ENCODE measurements around the gene DCLK1.

DNA sequence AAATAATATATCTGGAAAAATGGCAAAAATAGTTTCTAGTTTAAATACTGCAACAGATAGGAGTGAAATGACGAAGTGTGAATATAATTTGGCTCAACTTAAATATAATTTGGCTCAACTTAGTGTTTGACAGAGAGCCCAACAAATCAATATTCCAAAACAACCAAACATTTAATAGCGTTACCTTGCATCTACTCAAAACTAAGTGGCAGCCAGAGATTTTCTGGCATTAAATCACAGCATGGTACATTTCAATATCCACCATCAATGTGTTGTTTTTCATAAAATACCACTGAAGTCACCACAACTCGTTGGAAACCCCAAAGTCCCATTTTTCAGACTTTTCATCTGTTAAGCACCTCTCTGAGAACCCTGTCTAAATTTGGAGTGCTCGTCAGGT is 69.6 kb downstream of the DCLK1 start:
- no peak for TF ChIP-seq POLR2A (IDR thresholded peaks at IDR 0.05)
- TF ChIP-seq, protein P1, sequence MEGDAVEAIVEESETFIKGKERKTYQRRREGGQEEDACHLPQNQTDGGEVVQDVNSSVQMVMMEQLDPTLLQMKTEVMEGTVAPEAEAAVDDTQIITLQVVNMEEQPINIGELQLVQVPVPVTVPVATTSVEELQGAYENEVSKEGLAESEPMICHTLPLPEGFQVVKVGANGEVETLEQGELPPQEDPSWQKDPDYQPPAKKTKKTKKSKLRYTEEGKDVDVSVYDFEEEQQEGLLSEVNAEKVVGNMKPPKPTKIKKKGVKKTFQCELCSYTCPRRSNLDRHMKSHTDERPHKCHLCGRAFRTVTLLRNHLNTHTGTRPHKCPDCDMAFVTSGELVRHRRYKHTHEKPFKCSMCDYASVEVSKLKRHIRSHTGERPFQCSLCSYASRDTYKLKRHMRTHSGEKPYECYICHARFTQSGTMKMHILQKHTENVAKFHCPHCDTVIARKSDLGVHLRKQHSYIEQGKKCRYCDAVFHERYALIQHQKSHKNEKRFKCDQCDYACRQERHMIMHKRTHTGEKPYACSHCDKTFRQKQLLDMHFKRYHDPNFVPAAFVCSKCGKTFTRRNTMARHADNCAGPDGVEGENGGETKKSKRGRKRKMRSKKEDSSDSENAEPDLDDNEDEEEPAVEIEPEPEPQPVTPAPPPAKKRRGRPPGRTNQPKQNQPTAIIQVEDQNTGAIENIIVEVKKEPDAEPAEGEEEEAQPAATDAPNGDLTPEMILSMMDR (IDR thresholded peaks at IDR 0.05): no peak

All from uterus (tissue), 2 donors.